ENCODE data around the gene RNASEH2B. TPM values are rescaled to one million over a fixed set of nuclear protein-coding genes. Genes with fewer than 3 reads are reported as not detected.

The RNASEH2B gene
- polyA plus RNA-seq, 3 donors: 30.9 to 71.5 (median 65.9) TPM

GRCh38 chr13:50957620-50958019, 48.0 kb downstream of the RNASEH2B start:
- Histone ChIP-seq H3K27ac (ENCODE audit: low read depth in 1 of 2, low read length in 2 of 2) (no peak overlapping the region), H3K79me2 (ENCODE audit: insufficient read depth, low read length) (peaks cover 6% of the 10 kb centered on the region), H3K36me3 (replicated peaks in 1 of 2; ENCODE audit: control insufficient read depth in 1 of 2, insufficient read depth in 2 of 2, low read length in 2 of 2) (peaks cover 40 to 92% of the 10 kb centered on the region in 2 donors), H3K27me3 (ENCODE audit: control insufficient read depth in 2 of 2, insufficient read depth in 2 of 2, low read length in 2 of 2) (no peaks in the 10 kb centered on the region), H3K4me2 (replicated peaks; ENCODE audit: extremely low read depth, low read length, poor library complexity, severe bottlenecking) (no peak overlapping the region), H3K9me3 (replicated peaks in 1 of 2; ENCODE audit: control insufficient read depth in 1 of 2, insufficient read depth in 1 of 2, low read length in 2 of 2) (no peaks in the 10 kb centered on the region), H3K4me1 (ENCODE audit: control insufficient read depth in 1 of 2, insufficient read depth in 2 of 2, low read length in 2 of 2) (no peaks in the 10 kb centered on the region), H2AFZ (ENCODE audit: insufficient read depth, low read depth, low read length, poor library complexity, severe bottlenecking) (no peak overlapping the region), H4K20me1 (ENCODE audit: insufficient read depth, low read length) (no peaks in the 10 kb centered on the region), H3K9ac (ENCODE audit: insufficient read depth, low read length, poor library complexity, severe bottlenecking) (no peak overlapping the region), H3K4me3 (replicated peaks in 1 of 3; ENCODE audit: low read depth in 2 of 3, low read length in 3 of 3) (no peak overlapping the region)
- Mint-ChIP-seq H3K9me3 (no peaks in the 10 kb centered on the region), H3K27ac (peak overlapping the region in 3 of 7 donors; percentile 6 to 67 (median 10)), H3K27me3 (ENCODE audit: low read depth in 3 of 3) (no peaks in the 10 kb centered on the region), H3K36me3 (peaks cover 52 to 65% of the 10 kb centered on the region in 2 donors), H3K4me3 (no peak overlapping the region), H3K4me1 (no peaks in the 10 kb centered on the region)
- no CpG with 5 or more reads among the region's 2 CpGs for WGBS (ENCODE audit: insufficient coverage)
- intact Hi-C loops (cut with micrococcal nuclease): no loop called here
- no peak for DNase-seq
- no peak for TF ChIP-seq CTCF (IDR thresholded peaks at IDR 0.05)

GRCh38 chr13:50969691-50970090, 60.1 kb downstream of the RNASEH2B start:
- peaks cover 16 to 71% of the 10 kb centered on the region in 2 donors for H3K36me3 ChIP-seq (replicated peaks in 1 of 2; ENCODE audit: control insufficient read depth in 1 of 2, insufficient read depth in 2 of 2, low read length in 2 of 2)
- DNase-seq: no peak

More at GRCh38 chr13:50969691-50970090, 60.1 kb downstream of the RNASEH2B start:
- Mint-ChIP-seq H3K27ac (peak overlapping the region in 3 of 7 donors; percentile 22 to 48 (median 33)), H3K4me3 (no peak overlapping the region), H3K9me3 (peaks cover 0 to 6% (median 2%) of the 10 kb centered on the region in 7 donors), H3K36me3 (peaks cover 46 to 53% of the 10 kb centered on the region in 2 donors), H3K4me1 (peaks cover 7% of the 10 kb centered on the region), H3K27me3 (ENCODE audit: low read depth in 3 of 3) (no peaks in the 10 kb centered on the region)
- Histone ChIP-seq H3K9ac (ENCODE audit: insufficient read depth, low read length, poor library complexity, severe bottlenecking) (no peak overlapping the region), H4K20me1 (ENCODE audit: insufficient read depth, low read length) (no peaks in the 10 kb centered on the region), H2AFZ (ENCODE audit: insufficient read depth, low read depth, low read length, poor library complexity, severe bottlenecking) (no peak overlapping the region), H3K4me2 (replicated peaks; ENCODE audit: extremely low read depth, low read length, poor library complexity, severe bottlenecking) (no peak overlapping the region), H3K4me1 (ENCODE audit: control insufficient read depth in 1 of 2, insufficient read depth in 2 of 2, low read length in 2 of 2) (no peaks in the 10 kb centered on the region), H3K79me2 (ENCODE audit: insufficient read depth, low read length) (no peaks in the 10 kb centered on the region), H3K4me3 (replicated peaks in 1 of 3; ENCODE audit: low read depth in 2 of 3, low read length in 3 of 3) (no peak overlapping the region), H3K27ac (ENCODE audit: low read depth in 1 of 2, low read length in 2 of 2) (no peak overlapping the region), H3K27me3 (ENCODE audit: control insufficient read depth in 2 of 2, insufficient read depth in 2 of 2, low read length in 2 of 2) (no peaks in the 10 kb centered on the region), H3K9me3 (replicated peaks in 1 of 2; ENCODE audit: control insufficient read depth in 1 of 2, insufficient read depth in 1 of 2, low read length in 2 of 2) (no peaks in the 10 kb centered on the region)
- 89% methylated on average over 8 of the region's 11 CpGs for WGBS (ENCODE audit: insufficient coverage)
- TF ChIP-seq CTCF (IDR thresholded peaks at IDR 0.05): no peak
- intact Hi-C loops (cut with micrococcal nuclease): no loop called here

Measured in CD14-positive monocyte (primary cell).